HuH-7 (cell line): ENCODE measurements around the gene SLC6A12.
A peak's percentile ranks its signal among the peaks of the same experiment; 100 is the strongest.

Source experiments
- DNase-seq: peaks from one replicate; pipeline ENCODE4 v3.0.0; 2011; ENCODE audit warnings: low spot score

Gene SLC6A12

DNA sequence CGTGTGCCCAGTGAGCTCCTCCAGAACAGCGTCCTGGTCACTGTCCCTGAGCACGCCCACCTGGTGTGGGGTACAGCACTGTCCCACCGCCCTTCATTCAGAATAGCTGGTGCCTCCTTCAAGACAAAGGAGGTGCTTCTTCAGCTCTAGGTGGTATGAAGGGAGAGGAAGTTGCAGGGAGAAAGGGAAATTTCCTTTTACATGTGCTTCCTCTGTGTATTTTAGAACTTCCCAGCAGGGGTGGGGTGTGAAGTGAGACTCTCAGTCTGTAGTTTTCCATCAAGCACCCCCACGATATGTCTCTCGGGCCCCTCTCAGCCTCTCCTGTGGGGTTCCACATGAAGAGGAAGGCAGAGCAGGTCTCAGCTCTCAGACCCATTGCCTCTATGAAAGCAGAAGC, 1.2 kb upstream of the SLC6A12 start:
- no peak for DNase-seq

DNA sequence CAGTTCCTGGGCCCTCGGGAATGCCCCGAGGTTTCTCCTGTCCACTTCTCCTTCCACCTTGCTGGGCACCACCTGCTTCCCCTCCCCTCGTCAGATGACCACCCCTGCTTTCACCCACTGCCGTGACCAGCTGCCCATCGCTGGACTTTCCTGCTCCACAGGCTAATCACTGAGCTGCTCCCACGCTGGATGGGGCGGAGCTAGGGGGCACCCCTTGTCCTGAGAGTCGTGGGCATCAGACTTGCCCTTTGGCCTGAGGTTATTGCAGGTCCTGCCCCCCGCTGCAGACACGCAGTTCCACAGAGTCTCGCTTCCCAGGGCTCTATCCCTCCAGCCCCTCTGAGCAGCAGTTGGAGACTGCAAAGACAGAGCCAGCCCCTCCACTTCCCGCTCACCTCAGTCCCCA, 427 bp downstream of the SLC6A12 start:
- DNase-seq = no peak

DNA sequence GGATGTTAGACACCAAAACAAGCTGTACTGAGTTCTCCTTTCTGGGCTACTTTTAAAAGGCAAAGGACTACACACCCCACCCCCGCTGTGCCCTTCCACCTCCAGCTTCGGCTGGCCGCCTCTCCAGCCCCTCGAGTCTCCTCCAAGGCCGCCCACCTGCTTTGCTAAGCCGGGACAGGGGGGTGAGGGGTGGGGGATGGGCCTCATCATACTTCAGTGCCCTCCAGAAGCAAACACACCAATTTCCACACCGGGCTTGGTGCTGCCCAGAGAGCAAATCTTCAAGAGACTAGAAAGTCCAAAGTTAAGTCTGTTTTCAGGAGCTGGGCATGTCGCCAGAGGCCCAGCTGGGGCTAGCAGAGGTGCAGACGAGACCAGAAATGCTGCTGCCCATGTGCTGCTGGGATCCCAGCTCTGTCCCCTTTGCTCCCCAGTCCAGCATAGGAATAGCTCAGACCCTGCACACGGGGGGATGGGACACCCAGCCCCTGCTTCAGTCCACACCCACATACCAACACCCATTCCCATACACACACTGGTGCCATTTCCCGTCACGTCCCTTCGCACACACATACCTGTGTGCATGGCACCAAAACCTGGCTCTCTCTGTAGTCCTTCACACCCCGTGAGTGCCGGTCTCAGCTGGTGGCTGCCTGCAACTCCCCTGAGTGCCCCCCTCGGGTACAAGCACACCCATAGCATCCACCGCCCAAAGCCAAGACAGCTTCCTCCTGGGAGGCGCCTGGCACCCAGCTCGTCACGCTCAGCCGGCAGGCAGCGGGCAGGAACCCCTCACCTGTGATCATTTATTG, 1.0 kb downstream of the SLC6A12 start:
- DNase-seq = no peak

DNA sequence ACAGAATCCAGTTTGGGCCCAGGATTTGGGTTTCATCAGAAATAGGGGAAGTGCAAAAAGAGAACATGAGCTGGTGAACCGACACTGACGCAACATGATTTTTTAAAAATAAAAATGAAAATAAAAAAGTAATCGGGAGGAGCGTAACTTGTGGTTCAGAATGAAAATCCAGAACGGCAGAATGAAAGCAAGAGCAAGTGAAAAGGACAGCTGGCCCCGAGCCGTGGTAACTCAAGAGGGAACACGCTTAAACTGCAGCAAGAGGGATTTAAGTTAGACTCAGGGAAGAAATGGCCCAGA, 1.6 kb downstream of the SLC6A12 start:
- DNase-seq = no peak

DNA sequence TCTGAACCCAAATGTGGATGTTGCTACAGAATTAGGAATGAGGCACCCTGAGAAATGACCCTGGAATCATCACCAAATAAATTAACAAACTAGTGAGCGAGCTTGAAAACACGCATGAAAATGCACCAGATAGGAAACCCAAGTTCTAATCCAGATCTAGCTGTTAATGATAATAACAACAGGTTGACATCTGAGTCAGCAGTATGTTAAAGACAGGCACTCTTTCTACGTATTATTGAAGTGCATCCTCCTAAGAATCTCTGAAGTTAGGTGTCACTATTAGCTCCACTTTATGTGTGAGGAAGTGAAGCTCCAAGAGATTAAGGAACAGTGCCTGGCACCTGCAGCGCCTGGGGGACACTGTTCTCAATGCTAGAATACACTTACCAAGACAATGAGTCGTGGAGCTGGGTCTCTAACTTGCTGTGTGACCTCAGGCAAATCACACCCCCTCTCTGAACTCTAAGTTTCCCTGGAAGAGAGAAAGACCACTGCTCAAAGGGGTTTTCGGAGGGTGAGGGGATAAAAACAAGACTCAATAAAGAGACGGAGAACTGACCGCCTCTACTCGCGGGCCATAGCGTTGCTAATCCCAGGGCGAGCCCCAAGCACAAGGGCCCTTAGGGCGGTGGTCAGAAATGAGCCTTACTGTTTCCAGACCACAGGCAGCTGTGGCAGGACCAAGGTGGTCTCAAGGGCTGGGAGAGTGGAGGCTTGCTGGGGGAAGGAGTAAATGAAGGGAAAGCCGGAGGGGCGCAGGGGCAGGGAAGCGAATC, 2.1 kb downstream of the SLC6A12 start:
- DNase-seq = no peak

DNA sequence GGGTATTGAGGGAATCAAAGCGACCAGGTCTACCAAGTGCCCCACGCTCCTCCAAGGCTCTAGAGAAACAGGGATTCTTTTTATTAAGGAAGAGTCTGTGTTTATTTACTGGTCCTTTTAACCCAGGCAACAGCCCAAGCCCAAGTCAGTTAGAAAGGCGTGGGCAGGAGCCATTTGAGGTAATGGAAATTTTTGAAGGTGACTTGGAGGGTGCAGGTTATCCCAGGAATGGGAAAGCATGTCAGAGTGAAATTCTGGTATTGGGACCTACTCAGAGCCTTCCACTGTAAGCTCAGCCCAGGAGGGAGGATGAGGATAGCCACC, 2.9 kb downstream of the SLC6A12 start:
- DNase-seq = peak; percentile 32

DNA sequence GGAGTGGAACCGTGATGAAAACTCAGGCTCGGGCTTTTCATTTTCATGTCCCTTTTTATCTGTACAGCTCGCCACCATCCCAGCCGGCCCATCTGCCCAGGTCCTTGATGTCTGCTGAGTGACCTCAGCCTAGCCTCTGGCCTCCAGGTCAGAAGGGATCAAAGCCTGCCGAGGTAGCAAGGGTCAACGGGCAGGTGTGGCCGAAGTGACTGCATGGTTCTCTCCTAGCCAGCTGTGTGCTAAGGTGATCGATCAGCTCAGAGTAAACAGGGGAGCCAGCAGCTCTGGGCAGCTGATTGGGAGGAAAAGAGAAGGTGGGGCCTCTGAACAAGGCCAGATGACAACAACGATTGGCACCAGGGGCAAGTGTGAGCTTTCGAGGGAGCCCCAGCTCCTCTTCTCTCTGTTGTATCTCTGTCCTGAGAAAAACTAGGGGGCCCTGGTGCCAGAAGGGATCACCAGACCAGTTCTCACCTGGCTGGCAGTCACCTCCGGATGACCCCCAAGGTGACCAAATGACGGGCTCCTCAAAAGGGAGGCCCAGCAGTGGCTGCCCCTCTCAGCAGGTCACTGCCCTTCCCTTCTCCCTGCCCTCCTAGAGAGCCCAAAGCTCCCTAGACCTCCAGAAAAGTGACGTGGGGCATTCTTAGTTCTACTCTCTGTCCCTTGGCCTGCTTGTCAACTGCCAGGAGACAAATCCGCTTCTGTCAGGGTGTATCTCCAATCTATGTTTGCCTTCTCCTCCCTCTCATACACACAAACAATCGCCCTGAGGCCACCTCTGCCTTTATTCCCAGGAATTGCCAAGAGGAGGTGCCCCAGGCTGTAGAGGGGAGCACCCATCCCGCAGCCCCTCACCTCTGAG, 3.4 kb downstream of the SLC6A12 start:
- DNase-seq = peak; percentile 91

DNA sequence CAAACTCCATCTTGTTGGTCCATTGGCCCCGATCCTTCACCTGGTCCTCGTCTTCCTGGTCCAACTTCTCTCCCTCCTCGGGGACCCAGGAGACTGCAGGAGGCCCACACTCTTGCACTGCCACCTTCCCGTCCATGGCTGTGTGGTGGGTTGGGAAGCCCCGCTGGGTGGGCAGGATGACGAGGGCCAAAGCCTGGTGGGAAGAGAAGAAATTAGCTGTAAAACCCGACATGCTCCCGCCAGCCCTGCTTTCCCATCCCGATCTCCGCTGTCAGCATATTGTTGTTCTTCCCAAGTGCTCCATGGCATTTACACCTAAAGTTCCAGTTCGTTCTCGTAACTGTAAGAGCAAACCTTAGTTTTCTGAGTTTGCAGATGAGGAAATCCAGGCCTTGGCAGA, 4.1 kb downstream of the SLC6A12 start:
- DNase-seq = peak; percentile 24

DNA sequence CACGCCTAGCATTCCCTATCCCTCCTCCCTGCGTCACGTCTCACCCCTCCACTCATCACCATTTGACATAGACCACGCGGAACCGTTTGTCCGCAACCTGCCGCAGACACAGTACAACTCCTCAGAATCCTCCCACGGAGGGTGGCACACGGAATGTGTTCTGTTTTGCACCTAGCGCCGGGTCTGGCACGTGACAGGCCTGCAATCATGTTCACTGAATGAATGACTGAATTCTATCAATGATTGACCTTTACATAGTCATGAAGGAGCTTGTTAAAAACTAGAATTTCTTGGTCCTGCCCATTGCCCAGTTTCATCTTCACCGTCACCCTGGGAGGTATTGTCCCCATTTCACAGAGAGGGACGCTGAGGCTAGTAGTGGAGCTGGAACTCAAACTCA, 4.7 kb downstream of the SLC6A12 start:
- DNase-seq = no peak

DNA sequence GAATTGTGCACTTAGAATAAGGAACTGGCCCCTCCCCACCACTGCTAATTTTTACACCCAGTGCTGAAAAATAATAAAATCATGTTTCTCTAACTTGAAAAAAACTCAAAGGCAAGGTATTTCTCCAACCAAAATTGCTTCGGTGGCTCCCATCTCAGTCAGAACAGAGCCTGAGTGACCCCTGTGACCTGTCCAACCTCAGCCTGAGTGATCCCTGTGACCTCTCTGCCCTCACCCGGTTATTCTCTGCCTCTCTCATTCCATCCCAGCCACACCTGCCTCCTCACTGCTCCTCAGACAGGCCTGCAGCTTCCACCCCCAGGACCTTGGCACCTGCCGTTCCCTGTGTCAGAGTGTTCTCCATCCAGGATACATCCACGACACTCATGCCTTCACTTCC, 5.1 kb downstream of the SLC6A12 start:
- no peak for DNase-seq

DNA sequence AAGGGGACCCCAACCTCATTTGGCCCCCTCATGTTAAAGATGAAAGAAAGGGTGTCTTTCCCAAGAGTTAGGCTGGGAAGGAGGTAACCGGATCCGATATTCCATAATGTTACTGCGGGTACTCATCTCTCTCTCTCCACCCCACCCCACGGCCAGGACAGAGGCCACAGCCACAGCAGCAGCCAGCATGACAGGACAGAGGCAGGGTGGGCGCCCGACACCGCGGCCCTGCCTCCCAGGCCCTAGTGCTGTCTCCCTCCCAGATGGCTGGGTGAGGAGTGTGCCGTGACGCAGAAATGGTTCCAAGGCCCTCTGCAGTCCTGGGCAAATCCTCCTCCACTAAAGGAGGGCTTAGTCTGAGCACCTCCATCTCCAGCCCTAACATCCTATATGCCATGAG, 6.2 kb downstream of the SLC6A12 start:
- DNase-seq = no peak

DNA sequence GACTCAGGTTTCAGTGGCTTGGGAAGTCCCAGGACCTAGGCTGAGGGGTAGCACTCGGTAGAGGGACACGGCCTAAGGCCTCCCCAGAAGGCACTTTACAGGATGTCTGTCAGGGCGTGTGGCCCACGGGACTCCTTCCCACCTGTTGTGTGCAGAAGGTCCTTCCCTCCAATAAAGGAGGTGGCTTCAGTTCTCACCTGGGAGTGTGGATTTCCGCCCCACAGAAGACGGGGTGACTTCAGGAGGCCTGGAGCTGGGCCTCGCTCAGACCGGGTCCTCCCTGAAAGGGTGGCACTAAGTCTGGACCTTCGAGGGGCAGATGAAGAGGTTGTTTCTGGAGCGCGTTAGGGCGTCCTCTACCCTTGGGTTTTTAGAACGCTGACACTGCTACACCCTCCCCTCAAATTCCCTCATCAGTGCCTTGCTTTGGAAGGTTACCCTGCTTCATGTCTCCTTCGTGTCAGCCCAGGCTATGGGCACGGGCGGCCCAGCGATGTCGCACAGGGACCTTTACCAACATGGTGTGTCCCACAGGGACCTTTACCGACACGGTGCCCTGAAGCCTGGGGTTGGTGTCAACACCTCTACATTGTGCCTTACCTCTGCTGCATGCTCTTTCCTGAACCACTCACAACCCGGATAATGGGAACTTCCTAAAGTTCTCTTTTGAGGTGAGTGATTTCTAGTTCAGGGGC, 7.1 kb downstream of the SLC6A12 start:
- no peak for DNase-seq

DNA sequence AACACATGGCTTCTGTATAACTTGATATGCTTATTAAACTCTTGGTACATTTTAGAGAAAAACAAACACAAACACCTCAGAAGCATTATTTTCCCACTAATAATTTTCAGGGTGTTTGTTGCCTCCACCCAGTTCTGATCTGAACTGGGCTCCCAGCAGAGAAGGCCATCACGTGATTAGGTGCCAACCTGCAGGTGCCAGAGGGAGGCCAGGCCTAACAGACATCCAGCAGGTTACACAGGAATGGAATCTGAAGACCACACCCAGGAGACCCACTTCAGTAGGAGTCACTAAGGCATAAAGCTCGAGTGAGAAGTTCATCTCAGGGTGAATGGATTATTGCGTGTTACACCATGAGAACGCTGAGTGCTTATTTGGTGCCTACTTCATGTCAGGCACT, 8.9 kb downstream of the SLC6A12 start:
- no peak for DNase-seq

DNA sequence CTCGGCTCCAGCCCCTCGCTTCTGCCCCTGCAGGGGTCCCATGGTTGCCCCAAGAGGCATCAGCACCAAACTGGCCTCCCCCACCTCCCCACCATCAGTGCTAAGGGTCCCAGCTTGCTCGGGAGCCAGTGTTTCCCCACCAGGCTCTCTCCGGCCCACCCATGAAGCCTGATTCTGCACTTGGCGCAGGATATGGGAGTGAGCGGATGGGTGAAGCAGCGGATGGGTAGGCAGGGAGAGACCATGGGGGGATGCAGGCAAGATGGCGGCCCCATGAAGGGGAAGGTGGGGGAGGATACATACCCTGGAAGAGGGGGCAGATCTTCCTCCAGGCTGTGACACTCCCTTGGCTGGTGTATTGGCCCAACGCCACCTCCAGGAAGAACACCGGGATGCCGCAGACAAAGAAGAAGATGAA, 9.7 kb downstream of the SLC6A12 start:
- no peak for DNase-seq

DNA sequence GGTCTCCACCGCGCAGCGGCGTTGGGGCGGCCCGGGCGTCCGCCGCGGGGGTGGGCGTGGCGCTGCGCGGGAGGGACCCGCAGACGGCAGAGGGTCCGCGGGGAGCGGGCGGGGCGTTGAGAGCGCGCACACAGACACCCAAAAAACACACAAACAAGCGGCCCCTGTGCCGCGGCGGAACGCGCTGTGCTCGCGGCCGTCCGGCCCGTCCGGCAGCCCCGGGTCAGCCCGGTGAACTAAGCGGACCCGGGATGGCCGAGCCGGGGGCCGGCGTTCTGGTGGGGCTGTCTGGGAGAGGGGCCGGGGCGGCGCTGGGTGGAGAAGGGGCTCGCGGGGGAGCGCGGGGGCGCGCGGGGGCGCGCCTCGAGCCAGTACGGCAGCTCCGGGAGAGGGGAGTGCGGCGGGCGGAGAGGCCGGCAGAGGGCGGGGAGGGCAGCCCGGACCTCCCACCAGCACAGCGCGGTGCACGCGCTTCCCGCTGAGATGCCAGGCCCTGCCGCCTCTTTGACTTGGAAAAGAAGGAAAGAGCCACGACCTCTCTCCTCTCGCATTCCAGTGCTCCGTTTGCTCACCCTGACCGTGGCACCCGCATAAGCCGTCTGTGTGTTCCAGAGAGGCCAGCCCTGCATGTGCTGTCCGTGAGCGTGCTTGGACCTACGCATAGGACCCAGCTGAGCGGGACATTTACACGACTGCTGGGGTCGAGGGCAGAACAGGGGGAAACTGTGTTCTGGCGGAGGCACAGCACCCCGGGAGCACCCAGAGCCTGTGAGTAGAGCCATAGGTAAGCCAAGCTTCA, 10.3 kb downstream of the SLC6A12 start:
- DNase-seq = no peak

DNA sequence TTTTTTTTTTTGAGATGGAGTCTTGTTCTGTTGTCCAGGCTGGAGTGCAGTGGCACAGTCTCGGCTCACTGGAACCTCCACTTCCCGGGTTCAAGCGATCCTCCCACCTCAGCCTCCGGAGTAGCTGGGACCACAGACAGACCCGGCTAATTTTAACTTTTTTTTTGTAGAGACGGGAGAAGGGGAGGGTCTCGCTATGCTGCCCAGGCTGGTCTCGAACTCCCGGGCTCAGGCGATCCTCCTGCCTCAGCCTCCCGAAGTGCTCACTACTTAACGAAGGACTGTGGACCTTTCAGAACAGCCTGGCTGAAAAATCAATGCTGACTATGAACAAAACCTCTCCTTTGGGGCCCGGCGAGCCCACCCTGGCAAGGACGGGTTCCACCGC, 10.9 kb downstream of the SLC6A12 start:
- DNase-seq = no peak

DNA sequence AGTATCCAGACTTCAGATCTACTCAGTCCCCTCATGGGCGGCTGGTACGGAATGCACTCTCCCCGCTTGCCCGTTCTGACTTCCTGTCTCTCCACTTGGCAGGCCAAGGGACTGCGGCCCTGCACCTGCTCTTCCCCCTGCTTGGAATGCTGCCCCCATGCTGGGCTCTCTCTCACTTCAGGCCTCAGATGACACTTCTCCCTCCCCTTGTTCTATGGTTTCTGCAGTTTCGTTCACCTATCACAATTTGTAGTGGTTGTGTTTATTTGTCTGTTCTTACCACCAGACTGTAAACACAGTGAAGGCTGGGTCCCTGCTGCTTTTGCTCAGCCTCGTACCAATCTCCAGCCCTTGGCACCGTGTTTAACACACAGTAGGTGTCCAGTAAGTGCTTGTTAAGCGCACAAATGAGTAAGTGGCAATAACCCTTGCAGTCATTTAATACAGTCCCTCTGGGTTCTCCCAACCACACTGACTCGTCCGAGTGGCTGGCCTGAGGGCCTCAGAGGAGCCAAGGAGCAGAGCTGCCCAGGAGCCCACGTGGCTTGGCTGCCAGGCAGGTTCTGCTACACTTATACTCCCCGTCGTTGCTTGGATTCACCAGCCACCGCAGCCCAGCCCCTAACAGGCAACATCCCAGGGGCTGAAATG, 11.8 kb downstream of the SLC6A12 start:
- no peak for DNase-seq

DNA sequence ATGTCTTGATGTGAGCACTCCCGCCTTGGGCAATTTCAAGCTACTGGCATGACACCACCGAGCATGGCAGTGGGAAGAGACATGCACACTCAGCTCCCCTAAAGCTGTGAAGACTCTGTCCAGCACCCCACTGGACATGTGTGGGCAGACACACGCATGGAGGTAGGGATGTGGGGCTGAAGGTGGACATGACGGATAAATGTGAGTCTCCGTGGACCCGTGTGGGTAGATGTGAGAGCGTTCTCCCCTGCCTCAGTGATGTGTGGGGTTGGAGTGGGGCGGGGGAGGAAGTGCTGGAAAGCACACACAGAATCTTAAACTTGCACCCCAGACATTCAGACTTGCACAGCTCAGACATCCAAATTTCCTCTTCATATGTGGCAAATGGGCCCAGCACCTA, 12.6 kb downstream of the SLC6A12 start:
- DNase-seq = no peak

DNA sequence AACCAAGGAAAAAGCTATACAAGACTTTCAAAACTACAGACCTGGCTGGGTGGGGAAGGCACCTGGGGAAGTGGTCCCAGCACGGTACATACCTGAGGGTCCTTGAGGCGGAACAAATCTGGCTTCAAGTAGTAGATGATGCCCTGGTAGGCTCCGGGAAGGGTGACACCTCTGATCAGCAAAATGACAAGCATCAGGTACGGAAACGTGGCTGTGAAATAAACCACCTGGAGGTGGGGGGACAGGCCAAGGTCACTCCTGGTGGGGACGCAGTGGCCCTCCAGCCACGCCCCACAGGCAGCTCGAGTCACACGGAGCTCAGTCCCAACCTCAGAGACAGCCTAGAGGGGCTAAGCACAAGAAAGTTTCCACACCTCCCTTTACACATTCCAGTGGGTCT, 15.3 kb downstream of the SLC6A12 start:
- DNase-seq = no peak

DNA sequence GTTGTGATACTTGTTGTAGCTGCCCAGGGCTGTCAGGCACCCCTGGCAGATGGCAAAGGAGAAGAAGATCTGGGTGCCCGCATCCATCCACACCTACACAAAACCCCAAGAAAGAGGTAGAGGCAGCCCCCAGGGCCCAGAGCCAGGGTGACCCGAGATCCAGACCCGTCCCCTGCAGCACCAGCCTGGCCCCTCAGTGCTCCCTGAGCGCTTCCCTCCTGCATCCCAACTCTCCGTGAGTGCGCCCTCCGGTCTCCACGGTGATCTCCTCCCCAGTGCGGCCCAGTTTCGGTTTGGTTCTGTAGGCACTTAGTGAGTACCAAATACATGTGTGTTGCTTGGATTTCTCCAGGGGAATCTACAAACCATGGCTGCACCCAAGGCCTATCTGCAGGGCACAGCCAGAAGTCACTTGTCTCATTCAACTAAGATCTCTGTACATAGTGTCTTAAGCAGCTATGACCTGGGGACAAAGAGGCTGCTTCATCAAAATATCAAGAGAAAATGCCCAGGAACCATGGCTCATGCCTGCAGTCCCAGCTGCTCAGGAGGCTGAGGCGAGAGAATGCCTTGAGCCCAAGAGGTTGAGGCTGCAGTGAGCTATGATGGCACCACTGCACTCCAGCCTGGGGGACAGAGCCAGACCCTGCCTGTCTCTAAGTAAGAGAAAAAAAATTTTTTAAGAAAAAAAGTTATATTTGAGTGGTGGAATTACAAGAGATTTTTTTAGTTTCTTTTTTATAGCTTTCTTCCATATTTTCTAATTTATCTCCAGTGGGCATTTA, 15.9 kb downstream of the SLC6A12 start:
- DNase-seq = no peak
